HG03280 (cell line): Measurements from ENCODE around the gene LSM11.

Experiments
- ATAC-seq: cut with Tn5 transposase; IDR thresholded peaks from one replicate; pipeline ENCODE4 v1.9.1; 2021; ENCODE audit warnings: mild to moderate bottlenecking, moderate library complexity; ENCODE audit not compliant: unreplicated experiment

Gene LSM11

DNA sequence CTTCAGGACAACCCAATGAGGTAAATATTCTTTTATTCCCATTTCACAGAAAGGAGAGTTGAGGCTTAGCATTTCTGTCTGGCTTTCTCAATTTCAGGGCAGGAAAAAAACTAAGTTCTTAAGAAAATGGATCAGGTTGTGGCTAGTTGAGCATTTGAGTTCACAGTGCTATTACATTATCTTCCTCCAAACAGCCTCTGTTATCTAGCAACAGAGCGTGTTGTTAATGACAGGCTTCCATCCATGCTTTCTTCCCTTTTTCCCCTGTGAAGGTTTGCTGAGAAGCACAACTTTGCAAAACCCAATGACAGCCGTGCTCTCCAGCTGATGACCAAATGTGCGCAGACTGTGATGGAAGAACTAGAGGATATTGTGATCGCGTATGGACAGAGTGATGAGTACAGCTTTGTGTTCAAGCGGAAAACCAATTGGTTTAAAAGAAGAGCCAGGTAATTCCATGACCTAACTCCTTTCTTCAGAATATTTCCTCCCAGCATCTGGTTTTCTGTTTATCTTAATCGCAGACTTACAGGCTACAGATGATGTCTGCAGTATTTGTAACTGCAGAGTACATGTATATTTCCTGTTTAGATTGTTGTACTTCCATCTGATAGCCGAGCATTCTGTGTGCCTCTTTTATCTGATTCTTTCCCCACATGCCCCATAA lies 10.8 kb upstream of the LSM11 start:
- ATAC-seq = no peak

DNA sequence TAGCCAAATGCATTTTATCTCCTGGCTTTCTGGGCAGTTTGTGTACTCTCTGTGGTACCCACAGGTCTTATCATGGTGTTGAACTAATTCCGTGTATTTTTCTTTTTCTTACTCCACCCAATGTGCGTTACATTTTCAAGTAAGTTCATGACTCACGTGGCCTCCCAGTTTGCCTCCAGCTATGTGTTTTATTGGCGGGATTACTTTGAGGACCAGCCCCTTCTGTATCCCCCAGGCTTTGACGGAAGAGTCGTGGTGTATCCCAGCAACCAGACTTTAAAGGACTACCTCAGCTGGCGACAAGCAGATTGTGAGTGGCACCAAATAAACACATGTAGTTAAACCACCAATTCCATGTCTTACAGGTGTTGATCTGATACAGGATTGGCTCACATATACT lies 9.1 kb upstream of the LSM11 start:
- no peak for ATAC-seq

DNA sequence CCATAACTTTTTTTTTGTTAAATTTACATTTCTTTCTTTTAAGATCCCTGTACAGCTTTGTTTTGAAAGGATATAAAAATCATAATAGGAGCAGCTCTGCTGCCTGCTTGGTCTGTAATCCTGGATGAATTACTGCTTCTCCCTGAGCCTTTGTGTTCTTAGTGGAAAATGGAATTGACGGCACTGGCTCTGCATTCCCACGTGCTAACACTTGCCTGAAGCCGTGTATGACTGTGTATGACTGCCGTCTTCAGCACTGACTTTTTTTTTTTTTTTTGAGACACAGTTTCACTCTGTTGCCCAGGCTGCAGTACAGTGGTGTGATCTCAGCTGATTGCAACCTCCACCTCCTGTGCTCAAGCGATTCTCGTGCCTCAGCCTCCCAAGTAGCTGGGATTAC lies 7.5 kb upstream of the LSM11 start:
- ATAC-seq = no peak

DNA sequence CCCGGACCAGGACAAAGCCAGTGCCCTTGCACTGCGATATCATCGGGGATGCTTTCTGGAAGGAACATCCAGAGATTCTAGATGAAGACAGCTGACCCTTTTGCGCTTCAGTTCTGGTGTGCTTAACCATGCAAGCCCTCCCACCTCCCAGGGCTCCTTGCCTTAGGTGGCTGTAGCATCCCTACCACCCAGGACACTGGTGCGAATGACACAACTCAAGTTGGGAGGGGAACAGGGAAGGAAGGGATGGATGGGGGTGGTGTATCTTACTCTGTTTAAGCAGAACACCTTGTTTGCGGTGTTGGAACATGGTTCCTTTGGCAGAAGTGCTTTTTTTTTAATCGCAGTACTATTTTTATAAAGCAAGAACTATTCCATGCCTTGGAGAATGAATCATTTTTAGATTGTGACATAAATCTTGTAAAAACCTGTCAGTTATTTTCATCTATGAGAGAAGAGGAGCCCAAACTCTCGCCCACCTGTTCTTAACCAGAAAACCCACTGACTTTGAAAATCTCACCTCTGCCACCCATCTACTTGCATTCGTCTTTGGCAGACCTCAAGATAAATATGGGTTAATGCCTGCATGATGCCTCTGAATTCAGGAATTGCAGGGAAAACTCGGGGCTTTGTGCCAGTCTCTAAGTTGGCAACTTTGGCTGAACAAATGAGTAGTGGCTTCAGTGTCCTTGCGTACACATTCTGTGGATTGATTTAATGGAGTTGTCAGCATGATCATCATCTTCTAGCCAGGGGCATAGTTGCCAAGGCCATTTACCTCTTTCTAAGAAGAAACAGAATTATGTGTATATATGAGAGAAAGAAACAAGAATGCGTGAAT lies 3.9 kb upstream of the LSM11 start:
- no peak for ATAC-seq

DNA sequence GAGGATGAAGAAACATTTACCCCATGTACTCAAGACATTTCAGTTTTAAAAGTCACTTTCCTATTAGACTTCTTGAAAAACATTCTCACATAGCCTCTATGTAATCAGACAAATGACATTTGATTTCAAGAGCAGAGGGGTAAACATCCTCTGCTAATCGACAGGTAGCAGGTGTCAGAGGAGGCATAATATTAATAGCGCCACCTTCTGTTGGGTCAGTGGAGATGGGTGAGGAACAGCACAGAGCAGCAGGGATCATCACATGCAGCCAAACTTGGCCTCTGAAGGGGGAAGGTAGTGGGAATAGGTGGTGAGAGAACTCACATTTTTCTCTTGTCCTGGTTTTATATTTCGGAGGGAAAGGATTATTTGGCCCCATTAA lies 3.3 kb upstream of the LSM11 start:
- ATAC-seq = no peak

DNA sequence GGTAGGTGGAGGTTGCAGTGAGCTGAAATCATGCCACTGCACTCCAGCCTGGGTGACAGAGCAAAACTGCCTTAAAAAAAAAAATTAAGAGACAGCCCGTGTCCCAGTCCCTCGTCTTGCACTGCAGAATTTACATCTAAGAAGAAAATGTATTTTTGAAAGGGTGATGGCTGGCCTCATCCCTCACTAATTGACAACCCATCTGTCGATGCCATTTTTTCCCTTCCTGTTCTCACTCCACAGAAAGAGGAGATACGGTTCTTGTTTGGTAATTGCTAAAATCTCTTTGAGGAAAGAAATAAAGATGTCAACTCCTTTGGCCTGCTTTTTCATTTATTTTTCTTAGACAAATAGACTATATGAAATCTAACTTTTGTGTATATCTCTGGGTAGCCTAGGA lies 2.4 kb upstream of the LSM11 start:
- no peak for ATAC-seq

DNA sequence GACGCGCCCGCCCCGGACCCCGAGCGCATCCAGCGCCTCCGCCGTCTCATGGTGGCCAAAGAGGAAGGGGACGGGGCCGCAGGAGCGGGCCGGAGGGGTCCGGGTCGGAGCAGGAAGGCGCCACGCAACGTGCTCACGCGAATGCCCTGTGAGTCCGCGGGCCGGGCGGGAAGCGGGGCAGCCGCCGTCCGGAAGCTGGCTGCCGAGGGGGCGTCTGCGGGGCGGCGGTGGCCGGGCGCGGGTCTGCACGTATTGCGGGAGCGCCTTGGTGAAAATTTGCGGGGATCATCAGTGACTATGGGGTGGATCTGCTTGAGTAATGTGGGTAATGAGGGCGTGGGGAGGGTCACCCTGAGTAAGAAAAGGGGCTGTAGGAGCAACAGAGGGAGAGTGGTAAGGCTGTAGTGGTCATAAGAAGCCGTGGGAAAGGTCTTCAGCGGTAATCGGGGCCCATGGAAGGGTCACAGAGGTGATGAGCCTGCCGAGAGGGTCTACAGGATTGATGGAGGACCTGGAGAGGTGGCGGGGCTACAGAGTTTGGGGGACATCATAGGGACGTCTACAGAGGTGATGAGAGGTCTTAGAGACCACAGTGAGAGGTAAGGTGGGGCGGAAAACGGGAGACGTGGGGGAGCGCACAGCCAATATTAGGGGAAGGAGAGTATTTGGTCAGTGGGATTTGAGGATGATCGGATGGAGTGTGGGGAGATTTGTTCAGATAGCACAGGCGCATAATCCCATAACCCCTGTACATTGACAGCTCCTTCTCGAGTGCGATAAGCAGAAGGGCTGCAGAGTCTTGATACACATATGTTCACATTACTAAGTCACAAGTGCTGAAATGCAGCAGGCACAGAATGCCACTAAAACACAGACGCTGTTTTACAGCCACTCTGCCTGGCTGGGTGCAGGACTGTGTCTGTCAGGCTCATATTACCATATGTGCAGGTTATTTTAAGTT lies 819 bp downstream of the LSM11 start:
- ATAC-seq = peak; percentile 35

DNA sequence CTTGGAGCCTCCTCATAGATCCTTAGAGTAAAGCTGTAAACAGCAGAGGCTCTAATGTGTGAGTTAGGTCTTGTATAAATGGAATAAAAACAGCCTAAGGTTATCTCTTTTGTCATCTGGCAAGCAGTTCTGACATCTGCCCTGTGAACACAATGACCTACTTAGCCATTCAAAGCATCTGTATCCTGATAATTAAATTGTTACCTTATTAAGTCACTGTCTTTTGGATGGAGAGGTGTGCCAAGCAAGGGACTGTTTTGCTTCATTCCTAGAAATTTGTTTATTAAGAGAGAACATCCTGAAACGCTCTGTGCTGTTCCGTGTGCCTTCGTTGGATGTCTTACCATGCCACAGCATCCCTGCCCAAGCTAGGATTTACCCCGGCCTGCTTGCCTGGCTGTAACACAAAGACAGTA lies 1.5 kb downstream of the LSM11 start:
- no peak for ATAC-seq

DNA sequence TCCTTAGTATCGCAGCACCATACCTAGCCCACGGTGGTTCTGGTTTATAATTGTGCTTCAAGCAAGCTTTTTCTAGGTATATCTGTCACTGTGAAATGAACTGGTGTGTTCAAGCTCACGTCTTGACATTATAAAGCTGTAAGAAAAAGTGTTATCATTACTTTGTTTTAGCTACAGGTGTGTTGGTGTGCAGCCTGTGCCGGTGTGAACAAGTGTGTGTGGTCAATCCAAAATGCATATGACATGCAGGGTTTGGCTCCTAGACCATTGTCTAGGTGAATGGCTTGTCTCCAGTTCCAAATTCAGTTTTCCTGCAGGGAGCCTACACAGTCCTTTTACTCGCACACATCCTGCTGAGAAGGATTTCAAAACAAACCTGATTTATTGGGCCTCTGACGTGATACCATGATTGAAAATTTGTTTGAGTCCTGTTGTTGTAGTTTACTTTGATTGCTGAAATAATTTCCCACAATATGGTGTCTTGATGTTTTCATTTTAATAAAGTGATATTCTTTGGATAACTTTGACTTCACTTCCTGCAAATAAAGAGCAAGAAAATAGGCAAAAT lies 3.7 kb downstream of the LSM11 start:
- ATAC-seq = no peak

DNA sequence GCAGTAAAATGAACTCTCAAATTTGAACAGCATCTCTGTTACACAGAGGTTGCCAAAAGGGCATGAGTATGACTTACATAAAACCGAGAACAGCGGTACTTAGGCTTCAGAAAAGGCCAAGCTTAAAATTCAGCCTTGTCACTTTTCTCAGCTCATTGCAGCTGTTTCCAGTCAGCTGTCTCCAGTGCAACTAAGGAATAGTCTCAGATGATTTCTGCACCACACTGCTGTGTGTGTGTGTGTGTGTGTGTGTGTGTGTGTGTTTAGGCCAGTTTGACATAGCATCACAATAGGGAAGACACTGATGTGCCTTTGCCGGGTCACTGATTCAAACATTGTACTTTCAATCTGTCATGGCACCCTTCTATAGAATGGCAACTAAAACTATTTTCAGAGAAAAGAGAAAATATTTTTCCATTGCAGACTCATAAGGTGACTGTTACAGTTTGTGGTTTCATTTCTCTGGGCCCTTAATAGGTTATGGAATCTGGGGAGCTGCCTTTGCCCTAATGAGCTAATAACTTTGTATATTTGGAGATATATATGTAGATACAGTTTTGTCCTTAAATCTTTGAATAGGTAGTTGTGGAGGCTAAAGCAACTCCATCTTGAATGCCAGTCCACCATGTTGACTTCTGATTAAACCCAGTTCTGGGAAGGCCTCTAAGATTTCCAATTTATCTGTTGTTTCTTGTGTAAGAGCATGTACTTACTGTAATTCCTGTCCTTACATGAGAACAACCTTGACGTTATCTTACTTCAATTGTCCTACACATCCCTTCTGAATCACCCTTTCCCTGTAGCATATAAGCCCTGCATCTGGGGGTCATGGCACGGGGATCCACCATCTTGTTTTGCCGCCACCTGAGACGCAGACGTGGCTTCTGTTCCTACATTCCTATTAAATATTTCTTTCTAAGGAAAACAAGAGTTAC lies 4.5 kb downstream of the LSM11 start:
- no peak for ATAC-seq

DNA sequence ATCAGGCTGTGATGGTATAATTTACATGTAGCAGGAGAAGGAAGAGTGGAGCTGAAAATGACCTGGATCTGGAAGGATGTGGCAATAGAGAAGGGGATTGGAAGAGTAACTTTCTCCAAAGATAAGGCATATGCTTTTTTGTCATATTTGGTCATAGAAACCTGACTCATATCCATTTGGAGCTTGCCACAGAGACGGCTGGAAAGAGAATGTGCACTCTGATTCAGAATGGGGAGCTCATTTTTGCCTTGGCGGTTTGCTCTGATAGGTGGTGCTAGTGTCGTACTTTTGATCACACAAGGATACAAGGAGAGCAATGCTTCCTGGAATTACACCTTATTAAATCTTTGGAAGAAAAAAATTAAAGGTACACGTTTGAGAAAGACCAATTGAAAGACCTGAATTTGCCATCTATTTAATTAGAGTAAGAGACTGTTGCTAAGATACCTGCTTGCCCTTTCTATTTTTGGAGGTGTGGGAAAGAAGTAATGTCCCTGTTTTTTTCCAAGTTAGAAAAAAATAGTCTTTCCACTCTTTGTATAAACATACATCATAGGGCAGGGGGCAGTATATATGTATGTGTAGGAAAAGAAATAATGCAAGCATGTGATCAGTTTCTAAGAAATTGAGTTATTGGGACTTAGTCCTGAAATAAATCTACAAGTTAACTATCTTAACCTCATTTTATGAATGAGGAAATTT lies 5.4 kb downstream of the LSM11 start:
- no peak for ATAC-seq

DNA sequence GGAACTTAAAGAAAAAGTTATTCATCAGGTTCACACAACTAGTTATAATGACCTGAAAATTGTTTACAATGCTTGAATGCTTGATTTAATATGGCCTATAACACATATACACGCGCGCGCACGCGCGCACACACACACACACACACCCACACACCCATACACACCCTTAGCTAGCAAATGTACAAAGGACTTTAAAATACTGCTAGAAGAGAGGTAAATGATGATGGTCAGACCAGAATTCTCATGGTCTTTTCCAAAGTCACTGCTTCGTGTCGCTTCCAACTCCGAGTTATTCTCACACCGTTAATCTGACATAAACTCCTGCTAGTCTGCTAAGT lies 5.9 kb downstream of the LSM11 start:
- ATAC-seq = no peak

DNA sequence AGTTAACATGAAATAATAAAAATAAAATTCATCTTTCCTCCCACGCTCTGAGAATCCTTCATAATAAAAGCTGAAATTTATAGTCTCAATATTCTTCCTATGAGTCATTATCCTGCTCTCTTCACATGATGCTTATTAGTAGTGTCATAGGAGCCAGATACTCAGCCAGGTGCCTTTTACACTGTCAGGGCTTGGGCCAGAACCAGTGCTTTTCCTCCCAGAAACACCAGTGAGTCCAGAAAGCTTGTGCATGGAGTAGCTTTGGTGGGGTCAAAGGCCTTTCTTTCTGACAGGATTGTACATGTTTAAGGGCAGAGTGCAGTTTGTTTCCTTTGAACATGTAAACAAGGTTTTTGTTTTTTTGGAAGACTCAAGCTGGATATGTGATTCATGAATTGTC lies 6.8 kb downstream of the LSM11 start:
- no peak for ATAC-seq

DNA sequence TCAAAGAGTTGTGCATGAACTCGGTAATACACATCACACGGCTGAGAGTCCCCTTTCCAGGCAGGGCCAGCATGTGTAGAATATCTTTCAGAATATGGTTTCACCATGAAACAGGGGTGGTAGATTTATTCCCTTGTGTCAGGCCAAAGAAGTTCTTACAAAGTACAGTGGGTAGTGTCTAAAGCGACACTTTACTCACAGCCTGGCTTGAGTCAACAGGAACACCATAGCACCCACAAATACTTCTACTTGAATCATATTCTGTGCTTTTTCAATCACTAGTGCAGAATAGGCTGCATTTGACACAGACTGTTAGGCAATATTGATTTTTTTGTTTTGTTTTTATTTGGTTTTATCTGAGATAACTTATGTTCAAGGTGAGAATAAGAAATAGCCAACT lies 12.6 kb downstream of the LSM11 start:
- ATAC-seq = no peak

DNA sequence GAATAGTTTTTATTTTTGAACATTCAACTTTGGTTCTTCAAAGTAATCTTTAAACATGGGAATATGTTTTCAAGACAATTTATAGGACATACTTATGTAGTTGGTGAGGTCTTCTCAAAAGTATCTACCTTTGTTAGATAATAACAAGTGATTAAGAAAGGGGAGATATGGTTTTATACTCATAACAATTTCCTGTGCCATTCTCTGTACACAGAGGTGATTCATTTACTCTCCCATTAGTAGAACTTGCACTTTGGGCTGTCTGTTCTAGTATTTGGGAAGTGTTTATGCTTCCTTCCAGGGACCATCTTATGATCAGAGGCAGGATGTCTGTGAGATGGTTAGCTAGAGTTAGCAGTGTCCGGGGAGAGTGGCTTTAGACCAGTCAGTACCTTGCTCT lies 15.2 kb downstream of the LSM11 start:
- no peak for ATAC-seq

DNA sequence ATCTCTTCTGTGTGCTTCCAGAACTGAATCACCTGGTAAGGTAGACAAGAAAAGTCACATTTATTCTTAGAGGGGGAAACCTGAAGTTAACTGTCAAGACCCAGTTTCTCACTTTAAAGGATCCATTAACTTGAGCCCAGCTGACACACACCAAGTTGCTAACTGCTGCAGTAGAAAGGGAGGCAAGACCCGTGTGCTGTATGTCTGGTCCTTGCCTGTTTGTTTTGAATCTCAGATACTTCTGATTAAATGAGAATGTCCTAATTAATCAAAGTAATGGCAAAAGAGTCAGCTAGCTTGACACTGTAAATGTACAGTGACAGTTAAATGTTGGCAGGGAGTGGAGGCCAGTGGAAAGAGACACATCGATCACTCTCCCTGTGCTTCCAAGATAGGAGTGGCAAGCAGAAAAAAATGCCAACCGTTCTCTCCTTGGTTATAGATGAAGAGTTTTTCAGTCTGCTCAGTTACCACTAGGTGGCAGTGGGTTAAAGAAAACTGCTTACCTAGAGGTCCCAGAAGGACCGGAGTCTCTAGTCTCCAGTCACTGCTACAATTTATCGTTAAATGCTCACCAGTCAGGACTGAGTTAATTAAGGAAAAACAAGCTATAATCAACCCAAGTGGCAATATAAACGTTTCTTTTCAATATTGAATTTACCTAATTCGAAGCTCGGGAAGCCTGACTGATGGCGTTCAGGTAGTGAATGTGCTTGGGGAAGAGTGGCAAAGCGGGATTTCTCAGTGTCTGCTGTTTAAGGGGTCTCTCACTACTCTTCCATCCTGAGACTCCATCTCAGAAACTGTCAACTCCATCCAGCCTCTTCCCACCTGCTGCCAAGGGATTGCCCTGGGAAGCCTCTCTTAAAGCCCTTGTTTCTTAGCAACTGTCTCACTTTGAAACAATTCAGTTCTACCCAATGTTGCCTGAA lies 18.4 kb downstream of the LSM11 start:
- peak; percentile 88 for ATAC-seq

DNA sequence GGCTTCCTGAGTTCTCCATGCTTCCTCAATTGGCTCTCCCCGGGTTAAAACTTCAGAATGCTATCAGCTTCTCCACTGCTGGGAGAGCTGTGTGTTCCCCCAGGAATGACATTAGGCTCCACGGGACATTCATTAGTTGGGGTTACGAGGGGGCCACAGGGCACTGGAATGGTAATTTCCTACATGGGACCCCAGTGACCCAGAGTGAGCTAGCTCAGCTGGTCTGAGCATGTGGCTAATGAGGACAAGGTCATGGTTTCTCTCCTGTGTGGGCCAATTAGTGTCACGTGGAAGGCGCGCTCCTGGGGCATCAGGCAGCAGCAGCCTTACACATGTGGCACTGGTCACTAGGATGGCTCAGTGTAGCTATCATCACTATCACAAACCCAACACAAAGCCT lies 21.0 kb downstream of the LSM11 start:
- ATAC-seq = no peak

DNA sequence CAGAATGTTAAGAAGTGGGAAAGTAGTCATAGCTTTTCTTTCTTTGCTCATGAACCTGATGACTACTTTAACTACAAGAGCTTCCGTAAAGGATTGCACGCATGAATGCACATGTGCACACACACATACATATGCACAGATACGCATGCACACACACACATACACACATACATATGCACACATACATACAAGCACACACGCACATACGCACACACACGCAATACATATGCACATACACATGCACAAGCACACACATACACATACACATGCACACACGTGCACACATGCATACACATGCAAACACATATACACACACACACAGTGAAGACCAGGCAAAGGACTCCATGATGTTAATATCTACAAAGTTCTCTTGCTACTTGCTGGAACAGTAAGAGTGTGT lies 22.9 kb downstream of the LSM11 start:
- ATAC-seq = no peak

DNA sequence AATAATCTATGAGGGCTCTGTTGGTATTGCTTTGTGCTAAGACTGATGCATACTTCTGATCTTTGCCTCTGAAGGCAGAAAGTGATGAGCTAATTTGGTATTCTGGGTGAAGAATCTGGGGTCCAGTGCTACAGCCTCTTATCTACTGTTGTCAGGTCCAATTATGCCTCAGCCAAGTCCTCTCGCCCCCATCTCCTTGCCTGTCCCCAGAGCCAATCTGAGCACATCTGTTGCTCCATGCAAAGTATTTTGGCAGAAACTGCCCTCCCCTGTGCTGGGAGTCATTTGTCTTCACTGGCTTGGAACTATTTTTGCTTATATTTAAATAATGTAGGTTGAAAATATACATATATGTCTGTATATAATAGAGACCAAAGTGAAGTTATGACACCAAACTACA lies 23.4 kb downstream of the LSM11 start:
- ATAC-seq = no peak
